ENCODE measurements around the gene S100A8. TPM values are rescaled to one million over a fixed set of nuclear protein-coding genes. Genes with fewer than 3 reads are reported as not detected.

S100A8 gene
- total RNA-seq, 3 donors from 2014 or later: 13.1 to 37.4 (median 26.5) TPM

- no peaks in the 10 kb centered on the region for H3K9me3 ChIP-seq
Measured at GRCh38 chr1:153370146-153370545, 20.7 kb downstream of the S100A8 start.

DNA sequence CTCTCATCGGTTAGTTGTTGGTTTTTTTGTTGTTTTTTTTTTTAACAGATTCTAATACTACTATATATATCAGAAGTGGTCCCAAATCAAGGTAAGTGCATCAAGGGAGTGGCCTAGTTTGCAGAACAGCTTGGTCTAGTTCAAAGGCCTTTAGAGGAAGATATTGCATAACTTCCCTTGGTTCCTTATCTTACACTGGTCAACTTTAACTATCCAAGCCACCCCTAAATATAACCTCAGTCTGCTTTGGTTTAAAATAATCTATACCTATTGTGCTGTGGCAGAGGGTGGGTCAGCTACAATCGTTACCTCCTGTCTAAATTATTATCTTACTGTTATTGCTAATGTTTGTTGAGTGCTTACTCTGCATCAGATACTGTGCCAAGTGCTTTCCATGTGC, 22.4 kb downstream of the S100A8 start:
- intact Hi-C loops (cut with DNase I; ENCODE audit: low total_unique reads): no loop called here
- no peak for DNase-seq (ENCODE audit: low spot score in 2 of 2)
- Histone ChIP-seq H3K9me3 (no peaks in the 10 kb centered on the region), H3K4me3 (no peak overlapping the region), H3K27ac (no peak overlapping the region), H3K36me3 (no peaks in the 10 kb centered on the region), H3K27me3 (no peaks in the 10 kb centered on the region), H3K4me1 (peaks cover 0 to 11% of the 10 kb centered on the region in 2 donors)
- TF ChIP-seq POLR2A (IDR thresholded peaks at IDR 0.05) (no peak), CTCF (IDR thresholded peaks at IDR 0.05) (no peak), POLR2AphosphoS5 (IDR thresholded peaks at IDR 0.05) (no peak)

More at GRCh38 chr1:153370146-153370545, 20.7 kb downstream of the S100A8 start:
- Histone ChIP-seq H3K36me3 (no peaks in the 10 kb centered on the region), H3K27me3 (no peaks in the 10 kb centered on the region), H3K4me3 (no peak overlapping the region), H3K4me1 (peaks cover 0 to 4% of the 10 kb centered on the region in 2 donors), H3K27ac (no peak overlapping the region)
- DNase-seq (ENCODE audit: low spot score in 2 of 2): no peak
- intact Hi-C loops (cut with DNase I; ENCODE audit: low total_unique reads): no loop called here
- no peak for TF ChIP-seq POLR2AphosphoS5 (IDR thresholded peaks at IDR 0.05)
- no peak for TF ChIP-seq POLR2A (IDR thresholded peaks at IDR 0.05)
- no peak for TF ChIP-seq CTCF (IDR thresholded peaks at IDR 0.05)

DNA sequence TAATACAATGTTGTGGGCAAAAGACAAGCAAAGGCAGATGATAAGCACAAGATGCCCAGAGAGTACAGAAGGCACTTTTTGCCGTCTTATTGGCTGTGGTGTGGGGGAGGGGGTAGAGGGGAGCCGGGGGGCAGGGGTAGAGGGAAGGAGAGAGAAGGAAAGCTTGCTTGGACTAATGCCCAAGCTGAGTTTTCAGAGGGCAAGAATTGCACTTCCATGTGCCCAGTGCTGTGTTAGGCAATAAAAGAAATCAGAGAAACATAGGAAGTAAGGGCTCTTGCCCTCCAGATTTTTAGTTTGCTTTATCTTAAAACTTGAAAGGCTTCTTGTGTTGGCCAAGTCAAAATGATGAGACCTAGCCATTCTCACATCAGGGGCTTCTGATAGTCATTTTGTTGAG, 23.8 kb downstream of the S100A8 start:
- intact Hi-C loops (cut with DNase I; ENCODE audit: low total_unique reads): no loop called here
- Histone ChIP-seq H3K4me3 (no peak overlapping the region), H3K27ac (no peak overlapping the region), H3K9me3 (no peaks in the 10 kb centered on the region), H3K4me1 (peaks cover 0 to 11% of the 10 kb centered on the region in 2 donors), H3K27me3 (no peaks in the 10 kb centered on the region), H3K36me3 (no peaks in the 10 kb centered on the region)
- no peak for DNase-seq (ENCODE audit: low spot score in 2 of 2)
- TF ChIP-seq POLR2AphosphoS5 (IDR thresholded peaks at IDR 0.05) (no peak), CTCF (IDR thresholded peaks at IDR 0.05) (no peak), POLR2A (IDR thresholded peaks at IDR 0.05) (no peak)

DNA sequence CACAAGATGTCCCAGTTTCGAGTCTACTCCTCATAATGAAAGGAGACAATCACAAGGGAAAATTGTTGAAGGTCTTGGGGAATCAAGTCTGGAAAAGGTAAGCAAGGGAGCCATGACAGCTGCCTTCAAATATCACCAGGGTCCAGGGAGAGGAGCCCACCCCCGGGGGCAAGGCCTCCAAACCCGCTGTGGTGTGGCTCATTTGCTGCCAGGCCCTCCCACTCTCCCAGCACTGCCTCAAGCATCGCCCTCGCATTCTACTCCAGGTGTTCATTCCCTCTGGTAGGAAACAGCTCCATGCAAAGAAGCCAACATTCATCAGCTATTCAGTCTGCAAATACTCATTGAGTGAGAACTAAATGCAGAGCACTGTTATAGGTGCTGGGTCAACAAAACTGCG, 24.6 kb downstream of the S100A8 start:
- Histone ChIP-seq H3K9me3 (no peaks in the 10 kb centered on the region), H3K27ac (peak overlapping the region; percentile 73 to 80), H3K27me3 (no peaks in the 10 kb centered on the region), H3K4me3 (no peak overlapping the region), H3K4me1 (peaks cover 0 to 11% of the 10 kb centered on the region in 2 donors), H3K36me3 (no peaks in the 10 kb centered on the region)
- intact Hi-C loops (cut with DNase I; ENCODE audit: low total_unique reads): no loop called here
- DNase-seq (ENCODE audit: low spot score in 2 of 2): no peak
- TF ChIP-seq CTCF (IDR thresholded peaks at IDR 0.05): no peak

DNA sequence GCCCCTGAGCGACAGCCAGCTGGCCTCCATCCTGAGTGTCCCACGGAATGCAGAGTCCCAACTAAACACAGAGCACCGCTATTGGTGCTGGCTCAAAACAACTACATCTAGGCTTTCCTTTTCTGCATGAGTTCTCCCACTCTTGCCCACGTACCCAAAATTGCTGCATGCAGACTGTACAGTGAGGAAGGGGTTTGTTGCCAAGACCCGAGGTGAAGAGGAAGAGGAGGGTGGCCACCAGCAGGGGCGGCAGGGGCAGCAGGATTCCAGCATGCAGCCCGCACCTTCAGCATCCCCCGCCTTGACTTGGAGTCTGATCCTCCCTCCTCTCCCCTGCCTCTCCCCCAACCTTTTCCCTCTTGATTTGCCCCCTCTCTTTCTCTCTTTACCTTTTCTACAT, 25.2 kb downstream of the S100A8 start:
- H3K36me3 ChIP-seq: no peaks in the 10 kb centered on the region
- no peak for DNase-seq (ENCODE audit: low spot score in 2 of 2)
- no peaks in the 10 kb centered on the region for H3K9me3 ChIP-seq
- H3K27me3 ChIP-seq: no peaks in the 10 kb centered on the region
- intact Hi-C loops (cut with DNase I; ENCODE audit: low total_unique reads): no loop called here
- H3K27ac ChIP-seq: peak overlapping the region; percentile 73 to 80
- TF ChIP-seq POLR2AphosphoS5 (IDR thresholded peaks at IDR 0.05) (no peak), POLR2A (IDR thresholded peaks at IDR 0.05) (no peak), CTCF (IDR thresholded peaks at IDR 0.05) (no peak)
- H3K4me1 ChIP-seq: peaks cover 0 to 11% of the 10 kb centered on the region in 2 donors
- no peak overlapping the region for H3K4me3 ChIP-seq
